Type B pancreatic cell (in vitro differentiated cells): Measurements from ENCODE around the gene ADIRF. TPM values are rescaled to one million over a fixed set of nuclear protein-coding genes. Genes with fewer than 3 reads are reported as not detected.
A peak's percentile ranks its signal among the peaks of the same experiment; 100 is the strongest.

Experiments
- DNase-seq: peaks from one replicate; pipeline ENCODE4 v3.0.0; 2021; ENCODE audit warnings: mixed read lengths; ENCODE audit not compliant: unreplicated experiment; ENCODE audit errors: extremely low spot score
- H3K27ac Mint-ChIP-seq: 2 replicates; pipeline ENCODE4 v1.8.0; 2021; ENCODE audit warnings: mild to moderate bottlenecking, mixed read lengths
- H3K27me3 Mint-ChIP-seq: 2 replicates; pipeline ENCODE4 v1.8.0; 2021; ENCODE audit warnings: mixed read lengths
- H3K36me3 Mint-ChIP-seq: 2 replicates; pipeline ENCODE4 v1.8.0; 2021; ENCODE audit warnings: mixed read lengths
- H3K4me1 Mint-ChIP-seq: one replicate; pipeline ENCODE4 v1.8.0; 2021; ENCODE audit warnings: mixed read lengths; ENCODE audit not compliant: unreplicated experiment
- H3K4me3 Mint-ChIP-seq: 2 replicates; pipeline ENCODE4 v1.8.0; 2021; ENCODE audit warnings: mild to moderate bottlenecking, mixed read lengths
- H3K9me3 Mint-ChIP-seq: 2 replicates; pipeline ENCODE4 v1.8.0; 2021; ENCODE audit warnings: mixed read lengths
- CTCF ChIP-seq: fragments of 200-600 bp; sonication (generic); conservative IDR thresholded peaks from 2 replicates; pipeline ENCODE4 v1.5.0; 2021; ENCODE audit warnings: antibody characterized with exemption, mild to moderate bottlenecking
- total RNA-seq: library from RNA; stranded (reverse); gene quantifications from 2 replicates; pipeline ENCODE4 v1.2.1, GENCODE V29; 2021; ENCODE audit warnings: low replicate concordance

ADIRF gene
- total RNA-seq, 1 donor from 2014 or later = not detected

- Mint-ChIP-seq H3K9me3 (peaks cover 14% of the 10 kb centered on the region), H3K4me1 (peaks cover 24% of the 10 kb centered on the region), H3K36me3 (peaks cover 8% of the 10 kb centered on the region), H3K4me3 (no peak overlapping the region), H3K27ac (peak overlapping the region; percentile 72), H3K27me3 (no peaks in the 10 kb centered on the region)
- DNase-seq = no peak
- no peak for TF ChIP-seq CTCF
Measured at GRCh38 chr10:86955501-86956194, 12.6 kb upstream of the ADIRF start.

GRCh38 chr10:86956195-86956847 lies 12.0 kb upstream of the ADIRF start:
- H3K4me1 Mint-ChIP-seq = peaks cover 24% of the 10 kb centered on the region
- H3K9me3 Mint-ChIP-seq = peaks cover 14% of the 10 kb centered on the region
- no peak for TF ChIP-seq CTCF
- H3K36me3 Mint-ChIP-seq = peaks cover 8% of the 10 kb centered on the region
- H3K27ac Mint-ChIP-seq = no peak overlapping the region
- no peaks in the 10 kb centered on the region for H3K27me3 Mint-ChIP-seq
- DNase-seq = no peak
- H3K4me3 Mint-ChIP-seq = no peak overlapping the region

- Mint-ChIP-seq H3K36me3 (peaks cover 6% of the 10 kb centered on the region), H3K27ac (no peak overlapping the region), H3K9me3 (peaks cover 12% of the 10 kb centered on the region), H3K4me3 (no peak overlapping the region), H3K27me3 (no peaks in the 10 kb centered on the region), H3K4me1 (peaks cover 24% of the 10 kb centered on the region)
- no peak for DNase-seq
- no peak for TF ChIP-seq CTCF
Measured at GRCh38 chr10:86956848-86957448, 11.3 kb upstream of the ADIRF start.

GRCh38 chr10:86957471-86958115 lies 10.7 kb upstream of the ADIRF start, which contains the start of gene MMRN2:
TSS of gene MMRN2 (minus strand) at chr10:86957615. CDS start at chr10:86957541, 74 bp downstream.
- peak within 1 kb of the TSS; percentile 74 for H3K27ac Mint-ChIP-seq
- no peak for TF ChIP-seq CTCF
- H3K36me3 Mint-ChIP-seq = no peaks in the 10 kb centered on the region
- no peaks in the 10 kb centered on the region for H3K27me3 Mint-ChIP-seq
- peaks cover 24% of the 10 kb centered on the region for H3K4me1 Mint-ChIP-seq
- peaks cover 5% of the 10 kb centered on the region for H3K9me3 Mint-ChIP-seq
- no peak for DNase-seq
- peak within 1 kb of the TSS; percentile 86 for H3K4me3 Mint-ChIP-seq

- Mint-ChIP-seq H3K27me3 (no peaks in the 10 kb centered on the region), H3K9me3 (no peaks in the 10 kb centered on the region), H3K4me1 (peaks cover 24% of the 10 kb centered on the region), H3K36me3 (no peaks in the 10 kb centered on the region), H3K4me3 (peak within 1 kb of the TSS; percentile 86), H3K27ac (peak within 1 kb of the TSS; percentile 74)
- TF ChIP-seq CTCF = no peak
- DNase-seq = no peak
Measured at GRCh38 chr10:86958116-86958900, 10.0 kb upstream of the ADIRF start, which contains the start of gene SNCG. TSS of gene SNCG (plus strand) at chr10:86958599. CDS start at chr10:86958698, 99 bp downstream.
